ENCODE data around the gene WRNIP1. TPM values are rescaled to one million over a fixed set of nuclear protein-coding genes. Genes with fewer than 3 reads are reported as not detected.
"Not testable (repeated sequence)": the region's sequence is repeated elsewhere in the genome, so short reads cannot be mapped to it uniquely, and the experiment has no call there.

WRNIP1 gene
- polyA plus RNA-seq, 2 donors = 50.0 to 71.2 TPM

DNA sequence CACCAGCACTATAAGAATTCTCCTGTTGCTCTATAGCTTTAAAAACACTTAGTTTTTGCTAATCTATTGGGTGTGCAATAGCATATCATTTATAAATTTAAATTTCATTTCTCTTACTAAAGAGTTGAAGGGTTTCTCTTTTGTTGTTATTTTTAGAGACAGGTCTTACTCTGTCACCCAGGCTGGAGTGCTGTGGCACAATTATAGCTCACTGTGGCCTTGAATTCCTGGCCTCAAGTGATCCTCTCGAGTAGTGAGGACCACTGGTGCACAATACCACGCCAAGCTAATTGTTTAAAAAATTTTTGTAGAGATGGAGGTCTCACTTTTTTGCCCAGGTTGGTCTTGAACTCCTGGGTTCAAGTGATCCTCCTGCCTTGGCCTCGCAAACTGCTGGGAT lies 6.2 kb upstream of the WRNIP1 start:
- 84 to 86% methylated on average over 3 of the region's 3 CpGs for WGBS, 2 donors
- H3K36me3 ChIP-seq (ENCODE audit: control insufficient read depth in 2 of 2, insufficient read depth in 2 of 2, low read length in 1 of 2) = no peaks in the 10 kb centered on the region
- no peak overlapping the region for H3K27ac ChIP-seq (ENCODE audit: low read depth in 2 of 2, low read length in 1 of 2)
- H3K4me1 ChIP-seq (ENCODE audit: control insufficient read depth in 2 of 2, insufficient read depth in 2 of 2, low read length in 1 of 2) = no peaks in the 10 kb centered on the region
- H3K4me3 ChIP-seq (ENCODE audit: low read depth in 1 of 2, low read length in 2 of 2) = no peak overlapping the region
- no peaks in the 10 kb centered on the region for H3K27me3 ChIP-seq (ENCODE audit: control insufficient read depth in 1 of 2, insufficient read depth in 2 of 2, low read length in 2 of 2)
- no peaks in the 10 kb centered on the region for H3K9me3 ChIP-seq (ENCODE audit: control insufficient read depth in 2 of 2, insufficient read depth in 1 of 2, low read depth in 1 of 2, low read length in 1 of 2)

- H3K27me3 ChIP-seq (ENCODE audit: control insufficient read depth in 1 of 2, insufficient read depth in 2 of 2, low read length in 2 of 2) = no peaks in the 10 kb centered on the region
- no peaks in the 10 kb centered on the region for H3K4me1 ChIP-seq (ENCODE audit: control insufficient read depth in 2 of 2, insufficient read depth in 2 of 2, low read length in 1 of 2)
- no peak overlapping the region for H3K4me3 ChIP-seq (ENCODE audit: low read depth in 1 of 2, low read length in 2 of 2)
- H3K9me3 ChIP-seq (ENCODE audit: control insufficient read depth in 2 of 2, insufficient read depth in 1 of 2, low read depth in 1 of 2, low read length in 1 of 2) = no peaks in the 10 kb centered on the region
- no peak overlapping the region for H3K27ac ChIP-seq (ENCODE audit: low read depth in 2 of 2, low read length in 1 of 2)
- 74 to 78% methylated on average over 8 of the region's 8 CpGs for WGBS, 2 donors
- H3K36me3 ChIP-seq (ENCODE audit: control insufficient read depth in 2 of 2, insufficient read depth in 2 of 2, low read length in 1 of 2) = no peaks in the 10 kb centered on the region
Observed at GRCh38 chr6:2760882-2761842, 4.0 kb upstream of the WRNIP1 start.

- not testable (repeated sequence) for H3K4me1 ChIP-seq (ENCODE audit: control insufficient read depth in 2 of 2, insufficient read depth in 2 of 2, low read length in 1 of 2); H3K4me3 ChIP-seq (ENCODE audit: low read depth in 1 of 2, low read length in 2 of 2); H3K36me3 ChIP-seq (ENCODE audit: control insufficient read depth in 2 of 2, insufficient read depth in 2 of 2, low read length in 1 of 2); H3K27me3 ChIP-seq (ENCODE audit: control insufficient read depth in 1 of 2, insufficient read depth in 2 of 2, low read length in 2 of 2); H3K27ac ChIP-seq (ENCODE audit: low read depth in 2 of 2, low read length in 1 of 2); H3K9me3 ChIP-seq (ENCODE audit: control insufficient read depth in 2 of 2, insufficient read depth in 1 of 2, low read depth in 1 of 2, low read length in 1 of 2)
- 91 to 97% methylated on average over 4 of the region's 4 CpGs for WGBS, 2 donors
Observed at GRCh38 chr6:2762868-2763267, 2.3 kb upstream of the WRNIP1 start.

GRCh38 chr6:2763345-2763841 lies 1.8 kb upstream of the WRNIP1 start:
- H3K27ac ChIP-seq (ENCODE audit: low read depth in 2 of 2, low read length in 1 of 2) = no peak overlapping the region
- H3K4me1 ChIP-seq (ENCODE audit: control insufficient read depth in 2 of 2, insufficient read depth in 2 of 2, low read length in 1 of 2) = peaks cover 2 to 6% of the 10 kb centered on the region in 2 donors
- H3K4me3 ChIP-seq (ENCODE audit: low read depth in 1 of 2, low read length in 2 of 2) = no peak overlapping the region
- no peaks in the 10 kb centered on the region for H3K9me3 ChIP-seq (ENCODE audit: control insufficient read depth in 2 of 2, insufficient read depth in 1 of 2, low read depth in 1 of 2, low read length in 1 of 2)
- WGBS, 2 donors = 96 to 97% methylated on average over 36 of the region's 36 CpGs
- no peaks in the 10 kb centered on the region for H3K27me3 ChIP-seq (ENCODE audit: control insufficient read depth in 1 of 2, insufficient read depth in 2 of 2, low read length in 2 of 2)
- H3K36me3 ChIP-seq (ENCODE audit: control insufficient read depth in 2 of 2, insufficient read depth in 2 of 2, low read length in 1 of 2) = peaks cover 0 to 2% of the 10 kb centered on the region in 2 donors

- Histone ChIP-seq H3K4me3 (ENCODE audit: low read depth in 1 of 2, low read length in 2 of 2) (peak overlapping the region in 1 of 2 donors; percentile 43), H3K27ac (ENCODE audit: low read depth in 2 of 2, low read length in 1 of 2) (no peak overlapping the region), H3K27me3 (ENCODE audit: control insufficient read depth in 1 of 2, insufficient read depth in 2 of 2, low read length in 2 of 2) (no peaks in the 10 kb centered on the region), H3K4me1 (ENCODE audit: control insufficient read depth in 2 of 2, insufficient read depth in 2 of 2, low read length in 1 of 2) (peaks cover 2 to 6% of the 10 kb centered on the region in 2 donors), H3K9me3 (ENCODE audit: control insufficient read depth in 2 of 2, insufficient read depth in 1 of 2, low read depth in 1 of 2, low read length in 1 of 2) (no peaks in the 10 kb centered on the region), H3K36me3 (ENCODE audit: control insufficient read depth in 2 of 2, insufficient read depth in 2 of 2, low read length in 1 of 2) (peaks cover 0 to 2% of the 10 kb centered on the region in 2 donors)
- 73 to 81% methylated on average over 27 of the region's 27 CpGs for WGBS, 2 donors
Observed at GRCh38 chr6:2763876-2764540, 1.2 kb upstream of the WRNIP1 start.

DNA sequence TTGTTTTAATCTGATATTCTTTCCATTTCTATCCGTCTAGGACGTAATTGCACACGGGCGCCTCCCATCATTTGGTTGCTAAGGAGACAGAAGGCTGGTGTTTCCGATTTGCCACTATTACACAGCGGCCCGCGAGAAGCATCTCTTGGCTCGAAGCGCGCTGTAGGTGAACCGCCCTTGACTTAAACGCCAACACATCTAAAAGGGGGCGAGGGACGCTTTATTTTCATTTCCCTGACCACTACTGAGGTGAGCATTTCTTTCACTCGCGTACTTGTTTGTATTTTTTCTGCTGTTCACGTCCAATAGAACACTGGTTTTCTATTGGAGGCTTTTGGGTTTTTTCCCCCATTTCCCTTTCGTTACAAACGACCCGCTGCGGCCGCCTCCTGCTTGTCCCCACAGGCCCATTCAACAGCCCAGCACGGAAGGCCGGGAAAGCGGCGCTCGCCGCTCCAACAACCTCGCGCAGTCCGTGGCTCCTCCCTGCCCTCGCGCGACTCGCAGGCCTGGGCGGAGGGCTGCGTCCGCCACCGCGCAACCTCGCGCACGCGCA lies 505 bp upstream of the WRNIP1 start:
- Histone ChIP-seq H3K9me3 (ENCODE audit: control insufficient read depth in 2 of 2, insufficient read depth in 1 of 2, low read depth in 1 of 2, low read length in 1 of 2) (no peaks in the 10 kb centered on the region), H3K36me3 (ENCODE audit: control insufficient read depth in 2 of 2, insufficient read depth in 2 of 2, low read length in 1 of 2) (peaks cover 0 to 2% of the 10 kb centered on the region in 2 donors), H3K4me1 (ENCODE audit: control insufficient read depth in 2 of 2, insufficient read depth in 2 of 2, low read length in 1 of 2) (peaks cover 2 to 6% of the 10 kb centered on the region in 2 donors), H3K4me3 (ENCODE audit: low read depth in 1 of 2, low read length in 2 of 2) (peak overlapping the region; percentile 43 to 49), H3K27ac (ENCODE audit: low read depth in 2 of 2, low read length in 1 of 2) (peak overlapping the region; percentile 79 to 87), H3K27me3 (ENCODE audit: control insufficient read depth in 1 of 2, insufficient read depth in 2 of 2, low read length in 2 of 2) (no peaks in the 10 kb centered on the region)
- 0 to 1% methylated on average over 40 to 45 of the region's 45 CpGs for WGBS, 2 donors

DNA sequence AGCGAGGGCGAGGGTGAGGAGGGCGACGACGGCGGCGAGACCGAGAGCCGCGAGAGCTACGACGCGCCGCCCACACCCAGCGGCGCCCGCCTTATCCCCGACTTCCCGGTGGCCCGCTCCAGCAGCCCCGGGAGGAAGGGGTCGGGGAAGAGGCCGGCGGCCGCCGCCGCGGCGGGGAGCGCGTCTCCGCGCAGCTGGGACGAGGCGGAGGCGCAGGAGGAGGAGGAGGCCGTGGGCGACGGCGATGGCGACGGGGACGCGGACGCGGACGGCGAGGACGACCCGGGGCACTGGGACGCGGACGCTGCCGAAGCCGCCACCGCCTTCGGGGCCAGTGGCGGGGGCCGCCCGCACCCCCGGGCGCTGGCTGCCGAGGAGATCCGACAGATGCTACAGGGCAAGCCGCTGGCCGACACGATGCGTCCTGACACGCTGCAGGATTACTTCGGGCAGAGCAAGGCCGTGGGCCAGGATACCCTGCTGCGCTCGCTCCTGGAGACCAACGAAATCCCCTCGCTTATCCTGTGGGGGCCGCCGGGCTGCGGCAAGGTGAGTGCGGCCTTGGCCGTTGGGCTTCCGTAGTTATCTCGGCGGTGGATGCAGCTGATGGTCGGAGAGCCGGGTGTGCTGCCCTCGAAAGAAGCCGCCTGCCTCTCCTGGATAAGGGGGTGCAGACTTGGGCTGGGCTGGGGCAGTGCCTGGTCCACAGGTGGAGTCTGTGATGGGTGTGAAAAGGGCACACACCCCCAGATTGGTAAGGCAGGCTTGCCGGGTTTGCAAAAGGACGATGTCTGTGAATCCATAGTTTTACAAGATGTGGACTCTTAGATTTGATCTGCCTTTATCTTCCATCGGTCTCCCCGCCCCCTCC lies 938 bp downstream of the WRNIP1 start:
- H3K36me3 ChIP-seq (ENCODE audit: control insufficient read depth in 2 of 2, insufficient read depth in 2 of 2, low read length in 1 of 2) = peaks cover 0 to 4% of the 10 kb centered on the region in 2 donors
- H3K9me3 ChIP-seq (ENCODE audit: control insufficient read depth in 2 of 2, insufficient read depth in 1 of 2, low read depth in 1 of 2, low read length in 1 of 2) = no peaks in the 10 kb centered on the region
- peak overlapping the region; percentile 97 to 98 for H3K27ac ChIP-seq (ENCODE audit: low read depth in 2 of 2, low read length in 1 of 2)
- peak overlapping the region; percentile 85 to 94 for H3K4me3 ChIP-seq (ENCODE audit: low read depth in 1 of 2, low read length in 2 of 2)
- WGBS, 2 donors = 0 to 1% methylated on average over 64 to 91 of the region's 91 CpGs
- H3K27me3 ChIP-seq (ENCODE audit: control insufficient read depth in 1 of 2, insufficient read depth in 2 of 2, low read length in 2 of 2) = no peaks in the 10 kb centered on the region
- peaks cover 5 to 6% of the 10 kb centered on the region in 2 donors for H3K4me1 ChIP-seq (ENCODE audit: control insufficient read depth in 2 of 2, insufficient read depth in 2 of 2, low read length in 1 of 2)

DNA sequence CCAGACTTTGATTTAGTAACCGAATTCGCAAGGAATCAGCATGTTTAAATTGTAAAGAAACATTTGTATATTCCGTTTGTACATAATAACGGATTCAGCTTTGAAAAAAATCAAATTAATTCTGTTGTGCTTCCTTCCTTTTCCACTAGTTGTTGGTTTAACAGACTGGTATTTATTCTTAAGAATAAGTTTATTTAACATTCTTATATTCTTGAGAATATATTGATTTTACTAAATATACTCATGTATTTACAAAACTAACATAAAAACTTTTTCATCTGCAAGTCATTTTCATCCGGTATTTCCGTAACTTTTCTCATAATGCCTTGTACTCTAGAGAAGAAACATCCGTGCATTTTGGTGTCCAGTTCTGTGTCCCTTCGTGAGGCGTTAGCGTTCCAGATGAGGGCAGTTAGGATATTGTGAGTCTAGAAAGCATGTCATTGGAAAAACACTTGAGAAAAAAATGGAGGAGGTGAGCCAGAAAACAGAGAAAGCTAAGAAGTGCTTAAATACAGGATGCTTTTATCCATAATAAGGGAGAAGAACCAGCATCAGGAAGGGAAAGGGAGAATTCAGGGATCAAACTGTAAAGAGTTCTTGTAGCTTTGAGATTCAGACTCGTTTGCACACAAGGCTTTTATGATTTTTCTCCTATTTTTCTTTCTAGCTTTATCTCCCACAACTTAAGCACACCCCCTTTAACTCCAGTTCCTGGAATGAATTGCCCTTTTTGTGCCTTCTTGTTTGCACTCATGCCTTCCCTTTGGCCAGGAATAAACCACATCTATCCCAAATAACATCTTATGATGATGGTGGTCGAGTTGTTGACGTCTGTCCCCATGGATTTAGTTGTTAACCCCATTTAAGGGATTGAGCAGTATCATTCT lies 1.8 kb downstream of the WRNIP1 start:
- WGBS, 2 donors = 3 to 5% methylated on average over 13 of the region's 13 CpGs
- Histone ChIP-seq H3K4me3 (ENCODE audit: low read depth in 1 of 2, low read length in 2 of 2) (peak overlapping the region; percentile 85 to 94), H3K4me1 (ENCODE audit: control insufficient read depth in 2 of 2, insufficient read depth in 2 of 2, low read length in 1 of 2) (peaks cover 6 to 7% of the 10 kb centered on the region in 2 donors), H3K27ac (ENCODE audit: low read depth in 2 of 2, low read length in 1 of 2) (no peak overlapping the region), H3K9me3 (ENCODE audit: control insufficient read depth in 2 of 2, insufficient read depth in 1 of 2, low read depth in 1 of 2, low read length in 1 of 2) (no peaks in the 10 kb centered on the region), H3K27me3 (ENCODE audit: control insufficient read depth in 1 of 2, insufficient read depth in 2 of 2, low read length in 2 of 2) (no peaks in the 10 kb centered on the region), H3K36me3 (ENCODE audit: control insufficient read depth in 2 of 2, insufficient read depth in 2 of 2, low read length in 1 of 2) (peaks cover 0 to 6% of the 10 kb centered on the region in 2 donors)
